NCI-H2196 (cell line): Measurements from ENCODE around the gene GALT.

Experiments used
- DNase-seq: peaks from one replicate; lab custom pipeline; 2025; ENCODE audit not compliant: unreplicated experiment; lab: John Stamatoyannopoulos, UW

GALT gene

GRCh38 chr9:34675869-34676268 is 29.4 kb downstream of the GALT start:
- no peak for DNase-seq

GRCh38 chr9:34684145-34684544 is 37.7 kb downstream of the GALT start:
- no peak for DNase-seq

- DNase-seq = no peak
Measured at GRCh38 chr9:34684816-34685215, 38.3 kb downstream of the GALT start.

GRCh38 chr9:34685591-34685990 is 39.1 kb downstream of the GALT start:
- DNase-seq = no peak

- no peak for DNase-seq
Measured at GRCh38 chr9:34686231-34686630, 39.8 kb downstream of the GALT start.

- DNase-seq = no peak
Measured at GRCh38 chr9:34686732-34687131, 40.3 kb downstream of the GALT start.

- DNase-seq = no peak
Measured at GRCh38 chr9:34687276-34688030, 41.0 kb downstream of the GALT start.

- peak; percentile 37 for DNase-seq
Measured at GRCh38 chr9:34688329-34689115, 42.0 kb downstream of the GALT start.

GRCh38 chr9:34689116-34689470 is 42.6 kb downstream of the GALT start:
- peak; percentile 59 for DNase-seq

GRCh38 chr9:34689512-34689911 is 43.0 kb downstream of the GALT start:
- no peak for DNase-seq

GRCh38 chr9:34690983-34691935 is 44.8 kb downstream of the GALT start, which contains the start of gene CCL19:
CCL19 (minus strand) TSS chr9:34691276; CDS start chr9:34691139, 137 bp downstream.
- no peak for DNase-seq

- DNase-seq = no peak
Measured at GRCh38 chr9:34691936-34692315, 45.5 kb downstream of the GALT start.

- no peak for DNase-seq
Measured at GRCh38 chr9:34693560-34693959, 47.1 kb downstream of the GALT start.

GRCh38 chr9:34694811-34695210 is 48.3 kb downstream of the GALT start:
- no peak for DNase-seq
